GM20431 (cell line): ENCODE results near the gene WDR77.

Source experiments
- in situ Hi-C: fragments of 300-500 bp; cut with MseI, MboI; formaldehyde crosslinking; loops from one replicate; pipeline ENCODE4 v1.15.0; 2020; ENCODE audit warnings: low sequenced_read_pairs; ENCODE audit not compliant: unreplicated experiment

The WDR77 gene

GRCh38 chr1:111444031-111444430 is 5.0 kb downstream of the WDR77 start:
- in situ Hi-C loops, result no loop called here

GRCh38 chr1:111442457-111442856 is 6.6 kb downstream of the WDR77 start:
- in situ Hi-C loops, result no loop called here

DNA sequence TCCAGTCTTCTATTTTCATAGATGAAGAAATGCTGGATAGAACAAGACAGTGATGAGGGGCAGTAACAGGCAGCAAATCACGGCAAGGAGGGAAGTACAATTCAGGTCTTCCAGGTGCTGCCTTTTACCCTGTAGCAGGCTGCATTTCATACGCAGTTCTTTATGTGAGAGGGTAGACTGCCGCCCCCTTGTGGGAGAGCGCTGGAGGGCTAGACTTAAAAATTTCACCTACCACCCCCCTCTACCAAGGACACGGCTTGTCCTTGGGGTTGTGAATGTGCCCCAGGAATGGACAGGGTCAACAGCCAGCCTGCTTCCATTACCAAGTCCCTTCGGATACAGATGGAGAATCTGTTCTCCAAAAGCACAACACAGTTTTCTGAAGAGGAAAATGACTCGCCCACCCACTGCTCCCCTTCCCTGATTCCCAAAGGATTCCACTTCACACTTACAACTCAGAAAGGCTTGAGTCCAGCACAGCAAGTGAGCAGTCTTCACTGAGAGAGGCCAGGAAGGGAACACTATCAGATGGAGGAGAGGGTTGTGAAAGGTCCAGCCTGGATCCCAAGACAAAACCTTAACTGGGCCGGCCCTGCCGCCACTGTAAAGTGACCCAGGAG is 7.4 kb downstream of the WDR77 start:
- in situ Hi-C loops, result no loop called here

DNA sequence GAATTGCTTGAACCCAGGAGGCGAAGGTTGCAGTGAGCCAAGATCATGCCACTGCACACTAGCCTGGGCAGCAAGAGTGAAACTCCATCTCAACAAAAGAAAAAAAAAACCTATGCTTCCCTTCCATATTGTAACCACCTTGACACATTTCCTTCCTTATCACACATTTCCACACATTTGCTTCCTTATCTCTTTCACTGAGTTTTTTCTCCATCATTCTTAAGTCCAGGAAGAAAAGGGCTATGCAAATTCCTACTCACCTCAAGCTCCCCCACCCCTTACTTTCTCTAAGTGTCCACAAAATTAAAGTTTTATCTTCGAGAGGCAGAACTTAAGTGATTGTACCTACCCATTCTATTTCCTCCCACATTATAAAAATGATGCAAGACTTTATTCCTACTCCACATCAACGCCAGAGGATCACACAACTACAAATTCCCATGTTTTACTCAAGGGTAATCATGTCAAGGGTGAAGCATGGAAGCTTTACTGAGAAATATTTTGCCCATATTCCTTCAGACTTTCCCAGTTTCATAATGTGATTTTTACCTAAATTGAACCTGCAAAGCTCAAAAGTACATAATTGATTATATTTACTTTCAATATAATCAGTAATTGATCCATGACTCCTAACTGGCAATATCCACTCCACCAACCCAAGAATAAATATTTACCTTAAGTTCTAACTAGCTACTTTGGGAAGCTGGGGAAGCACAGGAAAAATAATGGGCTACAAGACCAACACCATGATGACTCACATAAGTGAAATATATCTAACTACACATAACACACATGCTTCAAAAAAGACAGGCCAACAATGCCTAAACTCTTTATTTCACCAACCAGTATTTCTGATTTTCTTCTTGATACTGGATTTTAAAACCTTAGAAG is 9.3 kb downstream of the WDR77 start:
- in situ Hi-C loops, result no loop called here

- in situ Hi-C loops, result no loop called here
These were observed 12.3 kb downstream of the WDR77 start for GRCh38 chr1:111436726-111437125.

GRCh38 chr1:111424281-111424680 is 24.8 kb downstream of the WDR77 start:
- in situ Hi-C loops, result no loop called here

GRCh38 chr1:111422546-111423391 is 26.3 kb downstream of the WDR77 start:
- in situ Hi-C loops, result no loop called here

- in situ Hi-C loops, result no loop called here
These were observed 28.7 kb downstream of the WDR77 start for GRCh38 chr1:111420377-111420776.

GRCh38 chr1:111419037-111419436 is 30.0 kb downstream of the WDR77 start:
- in situ Hi-C loops, result no loop called here

DNA sequence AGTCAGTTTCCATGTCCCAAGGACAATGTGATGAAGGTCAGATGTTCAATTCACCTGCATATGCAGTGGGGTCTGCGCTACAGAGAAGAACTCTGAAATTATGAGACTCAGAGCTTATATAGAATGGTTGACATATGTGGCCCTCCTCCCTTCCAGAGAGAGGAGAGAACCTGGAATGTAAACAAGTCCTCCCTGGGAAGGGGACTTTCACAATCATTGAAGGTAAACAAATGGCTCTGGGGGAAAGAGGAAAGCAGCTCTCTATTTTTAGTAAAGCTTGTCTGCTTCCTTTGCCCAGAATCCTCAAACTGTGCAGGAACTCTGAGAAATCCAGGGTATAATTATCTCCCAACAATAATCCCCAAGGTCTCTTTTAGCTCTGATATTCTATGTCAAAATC is 31.3 kb downstream of the WDR77 start:
- in situ Hi-C loops, result no loop called here

DNA sequence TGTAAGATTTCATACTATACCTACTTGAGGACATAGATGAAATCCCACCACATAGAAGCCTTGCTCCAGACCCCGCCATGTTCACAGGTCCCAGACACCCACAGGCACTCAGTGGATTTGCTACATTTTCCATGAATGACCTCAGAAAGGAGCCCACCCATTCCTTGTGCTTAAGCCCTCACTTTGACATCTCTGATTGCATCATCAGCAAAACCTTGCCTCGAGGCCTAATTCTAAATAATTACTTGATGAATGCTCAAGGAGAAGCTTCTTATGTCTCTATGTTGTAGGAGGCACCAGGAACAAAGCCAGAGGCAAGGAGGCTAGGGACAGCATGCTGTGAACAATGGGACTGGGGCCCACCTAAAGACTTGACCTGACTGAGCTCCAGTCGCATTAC is 33.6 kb downstream of the WDR77 start:
- in situ Hi-C loops, result no loop called here

DNA sequence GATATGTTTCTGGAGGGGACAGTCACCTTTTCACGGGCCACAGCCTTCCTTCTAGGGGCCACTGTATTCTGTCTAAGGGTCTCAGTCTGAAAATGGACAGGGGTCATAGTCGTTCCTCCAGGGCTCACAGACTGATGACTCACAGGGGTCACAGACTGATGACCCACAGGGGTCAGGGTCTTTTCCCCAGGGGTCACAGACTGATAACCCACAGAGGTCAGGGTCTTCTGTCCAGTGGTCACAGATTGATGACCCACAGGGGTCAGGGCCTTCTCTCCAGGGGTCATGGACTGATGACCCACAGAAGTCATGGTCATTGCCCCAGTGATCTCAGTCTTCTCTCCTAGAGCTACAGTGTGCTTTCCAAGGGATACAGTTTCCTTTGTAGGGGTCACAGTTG is 34.3 kb downstream of the WDR77 start:
- in situ Hi-C loops, result no loop called here

- in situ Hi-C loops, result no loop called here
These were observed 36.2 kb downstream of the WDR77 start for GRCh38 chr1:111412839-111413238.

GRCh38 chr1:111407301-111407700 is 41.8 kb downstream of the WDR77 start:
- in situ Hi-C loops, result no loop called here

- in situ Hi-C loops, result no loop called here
These were observed 42.7 kb downstream of the WDR77 start for GRCh38 chr1:111406321-111406768.

DNA sequence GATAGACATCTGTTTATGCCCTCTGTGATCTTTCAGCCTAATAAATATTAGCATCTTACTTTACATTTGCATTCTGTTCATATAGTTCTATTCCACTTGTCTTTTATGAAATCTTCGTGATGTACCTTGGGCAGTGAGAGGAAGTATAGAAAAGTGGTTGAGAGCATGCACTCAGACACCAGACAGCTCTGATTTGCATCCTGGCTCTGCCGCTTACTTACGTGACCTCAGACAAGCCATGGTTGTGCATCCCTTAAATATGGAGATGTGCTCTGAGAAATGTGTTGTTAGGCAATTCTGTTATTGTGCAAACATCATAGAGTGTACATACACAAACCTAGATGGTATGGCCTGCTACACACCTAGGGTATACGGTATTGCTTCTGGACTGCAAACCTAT is 44.5 kb downstream of the WDR77 start:
- in situ Hi-C loops, result no loop called here

DNA sequence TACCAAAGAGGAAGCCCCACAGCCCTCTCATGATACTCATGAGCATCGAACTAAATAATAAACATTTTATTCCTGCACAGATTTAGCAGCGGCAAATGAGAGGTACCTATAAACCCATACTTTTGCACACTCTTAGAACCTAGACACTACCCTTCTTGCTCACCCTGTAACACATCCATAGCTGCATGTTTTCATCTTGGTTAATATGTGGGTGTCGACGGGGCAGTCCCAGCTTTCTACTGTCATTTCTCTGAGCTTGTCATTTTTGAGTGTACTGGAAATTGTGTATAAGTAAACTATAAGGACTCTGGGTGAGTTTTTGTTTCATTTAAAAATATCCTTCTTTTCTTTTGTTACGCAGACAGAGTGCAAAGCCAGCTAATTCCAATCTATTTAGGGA is 47.0 kb downstream of the WDR77 start:
- in situ Hi-C loops, result no loop called here

DNA sequence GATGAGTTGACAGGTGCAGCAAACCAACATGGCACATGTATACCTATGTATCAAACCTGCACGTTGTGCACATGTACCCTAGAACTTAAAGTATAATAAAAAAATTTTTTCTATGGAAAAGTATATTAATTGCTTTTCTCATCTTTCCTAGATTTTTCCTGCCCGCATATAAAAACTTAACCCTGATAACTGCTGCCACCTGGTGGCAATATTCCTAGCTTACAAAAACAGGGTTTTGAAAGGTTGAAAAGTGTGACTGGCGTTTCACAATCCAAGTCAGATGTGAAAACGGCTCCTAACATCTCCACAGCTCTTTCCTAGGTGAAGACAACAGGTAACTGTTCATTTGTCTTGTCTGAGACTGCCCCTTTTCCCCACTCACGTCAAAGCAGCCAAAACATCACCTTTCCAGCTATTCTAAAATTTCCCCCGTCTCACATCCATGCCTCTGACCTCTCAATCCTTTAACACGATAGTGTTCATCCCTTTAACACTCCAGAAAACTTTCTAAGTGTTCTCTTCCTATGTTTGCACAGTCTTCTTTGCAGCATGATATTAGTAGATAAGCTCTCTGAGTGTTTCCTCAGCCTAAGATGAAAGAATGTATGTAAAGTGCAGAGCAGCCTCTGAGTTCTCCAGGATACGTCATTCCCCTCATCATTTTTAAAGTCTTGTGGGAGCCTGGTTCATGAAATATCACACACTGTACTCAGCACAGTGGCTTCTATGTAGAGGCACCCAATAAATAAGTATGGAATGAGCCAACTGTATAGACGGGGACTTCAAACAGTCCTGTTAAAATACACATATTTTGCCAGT is 49.1 kb downstream of the WDR77 start:
- in situ Hi-C loops, result loop anchor here (10.0 kb wide), 1 partner anchor 175 kb away; the partner anchor contains the start of gene CHI3L2

GRCh38 chr1:111392460-111392945 is 56.6 kb downstream of the WDR77 start:
- in situ Hi-C loops, result loop anchor here (10.0 kb wide), 1 partner anchor 168 kb away; the partner anchor contains the start of gene CHI3L2
